BLaER1 treated with 17β-estradiol and CSF1 and Interleukin-3, amounts not matched to agents 10 nM and 100 nM (cell line): ENCODE measurements around the gene COX7A2L.
"Not testable (repeated sequence)": the region's sequence is repeated elsewhere in the genome, so short reads cannot be mapped to it uniquely, and the experiment has no call there.

ENCODE experiments used
- H3K27ac ChIP-seq, 11 experiments: shearing (Covaris generic); formaldehyde crosslinking; 2 replicates each; pipeline ENCODE4 v1.8.1; 2022
- H3K27me3 ChIP-seq, 11 experiments: shearing (Covaris generic); formaldehyde crosslinking; 2 replicates each; pipeline ENCODE4 v1.8.1; 2022
- H3K36me3 ChIP-seq, 11 experiments: shearing (Covaris generic); formaldehyde crosslinking; 2 replicates each; pipeline ENCODE4 v1.8.1; 2022
- H3K4me1 ChIP-seq, 10 experiments: shearing (Covaris generic); formaldehyde crosslinking; 2 replicates each; pipeline ENCODE4 v1.8.1; 2022
- H3K4me2 ChIP-seq, 11 experiments: shearing (Covaris generic); formaldehyde crosslinking; 2 replicates each; pipeline ENCODE4 v1.8.1; 2022
- H3K4me3 ChIP-seq, 10 experiments: shearing (Covaris generic); formaldehyde crosslinking; 2 replicates each; pipeline ENCODE4 v1.8.1; 2022
- H3K9ac ChIP-seq, 11 experiments: shearing (Covaris generic); formaldehyde crosslinking; 2 replicates each; pipeline ENCODE4 v1.8.1; 2022
- H3K9me3 ChIP-seq, 11 experiments: shearing (Covaris generic); formaldehyde crosslinking; replicated peaks in 1 of 11; 2 replicates each; pipeline ENCODE4 v1.8.1; 2022
- H4K20me1 ChIP-seq, 11 experiments: shearing (Covaris generic); formaldehyde crosslinking; 2 replicates each; pipeline ENCODE4 v1.8.1; 2022
- Cebpa-rat ChIP-seq, 11 experiments: shearing (Covaris generic); IDR thresholded peaks; 2 replicates each; pipeline ENCODE4 v1.8.1; 2022

COX7A2L gene

DNA sequence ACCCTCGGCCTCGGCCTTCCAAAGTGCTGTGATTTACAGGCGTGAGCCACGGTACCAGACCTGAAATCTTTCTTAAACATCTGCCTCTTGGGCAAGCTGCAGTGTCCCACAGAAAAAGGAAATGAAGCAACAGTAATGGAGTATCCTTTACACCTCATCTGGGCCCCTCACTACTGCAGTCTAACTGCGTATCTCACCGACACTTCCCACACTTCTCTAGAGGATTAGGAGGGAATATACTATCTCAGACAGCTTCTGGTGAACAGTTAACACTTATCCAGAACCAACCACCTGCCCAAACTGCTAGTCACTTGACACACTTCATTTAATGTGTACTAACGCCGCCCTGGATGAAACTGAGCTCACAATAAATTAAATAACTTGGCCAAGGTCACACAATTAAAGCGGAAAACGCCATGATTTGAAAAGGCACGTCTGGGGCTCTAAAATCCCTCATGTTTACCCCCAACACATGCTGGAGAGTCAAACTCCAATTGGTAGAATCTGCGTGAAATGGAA lies 993 bp downstream of the COX7A2L start:
- Histone ChIP-seq H3K9me3 (no peaks in the 10 kb centered on the region), H3K4me2 (peak overlapping the region; percentile 83 to 97 (median 91)), H4K20me1 (peaks cover 27 to 50% (median 33%) of the 10 kb centered on the region in 11 experiments; a peak in 19 of 22 replicates), H3K27me3 (no peaks in the 10 kb centered on the region), H3K9ac (peak overlapping the region; percentile 90 to 98 (median 96)), H3K4me1 (peaks cover 27 to 39% (median 32%) of the 10 kb centered on the region in 10 experiments), H3K4me3 (peak overlapping the region; percentile 86 to 98 (median 94)), H3K36me3 (peaks cover 8 to 31% (median 12%) of the 10 kb centered on the region in 11 experiments; a peak in 17 of 22 replicates), H3K27ac (peak overlapping the region; percentile 94 to 99 (median 96))
- TF ChIP-seq Cebpa-rat (IDR thresholded peaks at IDR 0.05), result peak in 9 of 11 experiments; percentile 9 to 78 (median 66); a peak in 14 of 22 replicates

DNA sequence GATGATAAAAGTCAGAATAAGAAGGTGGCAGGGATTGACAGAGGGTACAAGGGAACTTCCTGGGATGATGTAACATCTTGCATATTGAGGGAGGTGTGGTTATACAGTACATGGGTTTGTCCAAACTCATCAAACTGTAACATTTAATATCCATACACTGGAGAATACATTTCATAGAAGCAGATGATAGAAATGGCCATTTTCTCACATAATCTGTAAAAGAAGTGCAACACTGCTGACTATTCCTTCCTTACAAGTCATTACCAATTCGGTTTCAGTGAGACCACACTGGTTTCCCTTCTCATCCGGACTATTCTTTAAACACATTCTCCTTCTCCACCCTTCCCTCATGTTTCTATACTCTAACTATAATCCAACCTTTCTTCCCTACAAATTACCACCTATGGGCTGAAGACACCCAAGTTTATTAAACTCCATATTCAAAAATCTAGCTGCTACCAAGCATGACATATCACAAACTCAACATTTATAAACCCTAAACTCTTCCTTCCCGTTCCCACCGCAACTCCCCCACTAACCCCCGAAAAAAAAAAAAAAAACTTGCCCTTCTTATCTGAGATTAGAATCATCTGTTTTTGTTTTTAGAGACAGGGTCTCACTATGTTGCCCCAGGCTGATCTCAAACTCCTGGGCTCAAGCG lies 1.6 kb downstream of the COX7A2L start:
- peak overlapping the region; percentile 83 to 97 (median 91) for H3K4me2 ChIP-seq
- no peaks in the 10 kb centered on the region for H3K27me3 ChIP-seq
- peaks cover 8 to 31% (median 13%) of the 10 kb centered on the region in 11 experiments; a peak in 17 of 22 replicates for H3K36me3 ChIP-seq
- peak overlapping the region; percentile 86 to 98 (median 94) for H3K4me3 ChIP-seq
- no peak for TF ChIP-seq Cebpa-rat (IDR thresholded peaks at IDR 0.05)
- peak overlapping the region; percentile 90 to 98 (median 96) for H3K9ac ChIP-seq
- H4K20me1 ChIP-seq, result peaks cover 33 to 56% (median 39%) of the 10 kb centered on the region in 11 experiments; a peak in 20 of 22 replicates
- H3K4me1 ChIP-seq, result peaks cover 27 to 39% (median 32%) of the 10 kb centered on the region in 10 experiments
- no peaks in the 10 kb centered on the region for H3K9me3 ChIP-seq
- peak overlapping the region; percentile 94 to 99 (median 96) for H3K27ac ChIP-seq

GRCh38 chr2:42353792-42354429 lies 7.1 kb downstream of the COX7A2L start:
- H4K20me1 ChIP-seq, result peaks cover 66 to 100% (median 79%) of the 10 kb centered on the region in 11 experiments; a peak in 21 of 22 replicates
- H3K27ac ChIP-seq, result no peak overlapping the region
- H3K4me3 ChIP-seq, result no peak overlapping the region
- H3K27me3 ChIP-seq, result no peaks in the 10 kb centered on the region
- H3K9ac ChIP-seq, result no peak overlapping the region
- peaks cover 8 to 19% (median 16%) of the 10 kb centered on the region in 10 experiments for H3K4me1 ChIP-seq
- no peak for TF ChIP-seq Cebpa-rat (IDR thresholded peaks at IDR 0.05)
- peaks cover 51 to 83% (median 63%) of the 10 kb centered on the region in 11 experiments for H3K36me3 ChIP-seq
- H3K4me2 ChIP-seq, result no peak overlapping the region
- H3K9me3 ChIP-seq, result no peaks in the 10 kb centered on the region

DNA sequence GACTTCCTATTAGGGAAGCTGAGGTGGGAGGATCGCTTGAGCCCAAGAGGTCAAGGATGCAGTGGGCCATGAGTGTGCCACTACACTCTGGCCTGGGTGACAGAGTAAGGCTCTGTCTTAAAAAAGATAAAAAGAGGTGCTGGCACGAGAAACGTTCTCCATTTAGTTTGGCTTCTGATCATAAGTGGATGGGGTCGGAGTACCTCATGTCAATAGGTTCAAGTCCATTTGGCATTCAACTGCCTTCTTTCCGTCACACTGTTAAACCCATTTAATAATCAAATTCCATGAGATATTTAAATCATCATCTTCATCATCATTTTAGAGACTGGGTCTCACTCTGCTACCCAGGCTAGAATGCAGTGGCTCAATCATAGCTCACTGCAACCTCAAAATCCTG lies 9.2 kb downstream of the COX7A2L start:
- H3K27me3 ChIP-seq, result no peaks in the 10 kb centered on the region
- peaks cover 57 to 96% (median 73%) of the 10 kb centered on the region in 11 experiments; a peak in 21 of 22 replicates for H4K20me1 ChIP-seq
- H3K9ac ChIP-seq, result no peak overlapping the region
- H3K27ac ChIP-seq, result no peak overlapping the region
- no peak overlapping the region for H3K4me2 ChIP-seq
- H3K4me1 ChIP-seq, result no peaks in the 10 kb centered on the region
- H3K4me3 ChIP-seq, result no peak overlapping the region
- no peaks in the 10 kb centered on the region for H3K9me3 ChIP-seq
- H3K36me3 ChIP-seq, result peaks cover 67 to 87% (median 77%) of the 10 kb centered on the region in 11 experiments
- no peak for TF ChIP-seq Cebpa-rat (IDR thresholded peaks at IDR 0.05)

DNA sequence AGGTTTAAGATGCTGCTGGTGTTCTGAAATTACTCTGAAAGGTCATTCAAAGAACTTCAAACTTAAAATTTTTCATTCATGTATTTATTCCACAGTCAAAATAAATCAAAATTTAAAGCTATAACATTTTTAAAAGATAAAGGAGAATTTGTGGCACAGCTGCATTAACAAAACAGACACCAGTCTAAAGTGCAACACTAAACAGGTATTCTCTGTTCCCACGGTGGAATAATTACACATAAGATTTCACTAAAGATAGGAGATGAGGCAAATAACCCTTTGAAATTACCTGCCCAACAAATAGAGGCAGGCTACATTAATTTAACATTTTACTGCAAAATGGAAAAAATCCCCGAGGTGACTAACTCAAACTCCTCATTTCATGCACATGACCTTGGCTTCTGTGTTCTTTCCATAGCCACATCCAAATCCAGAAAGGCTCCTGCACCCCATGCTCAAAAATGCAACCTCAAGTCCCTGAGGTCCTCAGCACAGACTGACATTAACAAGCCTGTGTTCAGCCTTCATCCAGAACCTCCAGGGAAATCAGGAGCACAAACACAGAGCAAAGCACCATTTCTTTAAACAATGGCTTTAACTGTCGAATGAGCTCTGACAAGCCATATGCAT lies 10.5 kb downstream of the COX7A2L start:
- H3K9me3 ChIP-seq, result no peaks in the 10 kb centered on the region
- H3K36me3 ChIP-seq, result peaks cover 70 to 87% (median 80%) of the 10 kb centered on the region in 11 experiments
- no peaks in the 10 kb centered on the region for H3K27me3 ChIP-seq
- no peak overlapping the region for H3K4me3 ChIP-seq
- no peak overlapping the region for H3K9ac ChIP-seq
- no peak overlapping the region for H3K27ac ChIP-seq
- H3K4me1 ChIP-seq, result no peaks in the 10 kb centered on the region
- no peak overlapping the region for H3K4me2 ChIP-seq
- peaks cover 47 to 96% (median 73%) of the 10 kb centered on the region in 11 experiments; a peak in 21 of 22 replicates for H4K20me1 ChIP-seq
- no peak for TF ChIP-seq Cebpa-rat (IDR thresholded peaks at IDR 0.05)

DNA sequence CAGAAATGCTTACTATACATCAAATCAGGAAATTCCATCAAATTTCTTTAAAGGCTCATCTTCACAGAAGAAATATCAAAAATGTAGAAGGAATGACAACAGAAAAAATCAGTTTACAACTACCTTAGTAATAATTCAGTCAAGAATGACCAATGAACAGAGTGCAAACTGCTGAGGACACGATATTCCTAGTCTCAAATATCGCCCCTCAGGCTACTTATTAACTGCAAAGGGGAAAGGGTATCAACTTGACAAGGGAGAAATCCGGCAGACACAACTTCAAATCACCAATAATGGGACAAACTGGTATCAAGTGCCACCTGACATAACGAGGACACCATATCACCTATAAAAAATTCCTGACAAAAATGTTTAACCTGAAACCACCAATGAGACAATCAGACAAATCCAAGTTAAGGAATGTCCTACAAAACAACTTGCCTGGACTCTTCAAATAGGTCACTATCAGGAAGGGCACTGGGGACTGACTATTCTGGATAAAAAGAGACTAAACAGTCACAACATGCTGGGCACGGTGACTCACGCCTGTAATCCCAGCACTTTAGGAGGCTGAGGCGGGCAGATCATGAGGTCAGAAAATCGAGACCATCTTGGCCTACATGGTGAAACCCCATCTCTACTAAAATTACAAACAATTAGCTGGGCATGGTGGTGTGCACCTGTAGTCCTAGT lies 12.8 kb downstream of the COX7A2L start:
- Histone ChIP-seq H3K27me3 (no peaks in the 10 kb centered on the region), H3K36me3 (peaks cover 89 to 100% (median 96%) of the 10 kb centered on the region in 11 experiments), H3K4me2 (no peak overlapping the region), H3K9ac (no peak overlapping the region), H3K4me3 (no peak overlapping the region), H4K20me1 (peaks cover 28 to 93% (median 63%) of the 10 kb centered on the region in 11 experiments; a peak in 21 of 22 replicates), H3K27ac (no peak overlapping the region), H3K4me1 (peaks cover 0 to 2% (median 0%) of the 10 kb centered on the region in 10 experiments; a peak in 5 of 20 replicates), H3K9me3 (no peaks in the 10 kb centered on the region)
- TF ChIP-seq Cebpa-rat (IDR thresholded peaks at IDR 0.05), result no peak

DNA sequence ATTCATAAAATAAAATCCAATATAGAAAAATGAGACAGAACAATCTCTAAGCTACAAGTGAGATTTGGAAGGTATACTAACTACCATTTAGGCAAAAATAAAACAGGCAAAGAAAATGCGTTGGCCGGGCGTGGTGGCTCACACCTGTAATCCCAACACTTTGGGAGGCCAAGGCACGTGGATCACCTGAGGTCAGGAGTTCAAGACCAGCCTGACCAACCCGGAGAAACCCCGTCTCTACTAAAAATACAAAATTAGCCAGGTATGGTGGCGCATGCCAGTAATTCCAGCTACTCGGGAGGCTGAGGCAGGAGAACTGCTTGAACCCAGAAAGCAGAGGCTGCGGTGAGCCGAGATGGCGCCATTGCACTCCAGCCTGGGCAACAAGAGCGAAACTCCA lies 13.5 kb downstream of the COX7A2L start:
- peaks cover 86 to 100% (median 96%) of the 10 kb centered on the region in 11 experiments for H3K36me3 ChIP-seq
- H3K4me3 ChIP-seq, H3K4me2 ChIP-seq, H3K27ac ChIP-seq, H3K4me1 ChIP-seq, H3K9ac ChIP-seq, H3K27me3 ChIP-seq, H3K9me3 ChIP-seq: not testable (repeated sequence)
- peaks cover 22 to 93% (median 63%) of the 10 kb centered on the region in 11 experiments; a peak in 19 of 22 replicates for H4K20me1 ChIP-seq

GRCh38 chr2:42346856-42347255 lies 14.2 kb downstream of the COX7A2L start:
- not testable (repeated sequence) for H3K4me3 ChIP-seq, H3K4me2 ChIP-seq, H3K9me3 ChIP-seq, H3K27me3 ChIP-seq, H3K27ac ChIP-seq, H3K9ac ChIP-seq
- H3K36me3 ChIP-seq, result peaks cover 79 to 98% (median 95%) of the 10 kb centered on the region in 11 experiments
- H3K4me1 ChIP-seq, result peaks cover 0 to 16% (median 11%) of the 10 kb centered on the region in 10 experiments; a peak in 10 of 20 replicates
- peaks cover 19 to 93% (median 63%) of the 10 kb centered on the region in 11 experiments; a peak in 19 of 22 replicates for H4K20me1 ChIP-seq
